H1 (cell line): ENCODE data around the gene FGF5. TPM values are rescaled to one million over a fixed set of nuclear protein-coding genes. Genes with fewer than 3 reads are reported as not detected.

Experiments used
- CTCF ChIA-PET: fragments of 300-600 bp; sonication (Branson Sonifier 250); formaldehyde crosslinking; loops from one replicate; lab custom pipeline; 2021; ENCODE audit not compliant: partially characterized antibody; lab: Charles Lee
- POLR2A ChIA-PET: fragments of 300-600 bp; sonication (Branson Sonifier 250); formaldehyde crosslinking; loops from one replicate; lab custom pipeline; 2021; ENCODE audit warnings: inconsistent platforms; ENCODE audit not compliant: partially characterized antibody; lab: Charles Lee
- DNase-seq, 2 experiments: peaks; one replicate each; pipeline versions ENCODE4 v3.0.0 to v3.0.0-alpha.2; 2010 to 2022; ENCODE audit warnings: low spot score in 2 of 2, low read depth in 1 of 2, mixed read lengths in 1 of 2
- FAIRE-seq: peaks from 2 replicates; lab custom pipeline; 2011; peaks lifted over from hg19 to GRCh38; lab: Jason Lieb, UNC
- H2AFZ ChIP-seq: 2 replicates; pipeline ENCODE4 v1.8.1; 2012; ENCODE audit warnings: low read length, inconsistent platforms
- H2AK5ac ChIP-seq: 2 replicates; pipeline ENCODE4 v1.6.1; 2013; ENCODE audit warnings: low read depth, low read length
- H2BK120ac ChIP-seq: replicated peaks from 2 replicates; pipeline ENCODE3; 2013; ENCODE audit warnings: low read depth, low read length, inconsistent platforms
- H2BK12ac ChIP-seq: 2 replicates; pipeline ENCODE4 v1.6.1; 2013; ENCODE audit warnings: low read depth, low read length
- H2BK15ac ChIP-seq: 2 replicates; pipeline ENCODE4 v1.6.1; 2013; ENCODE audit warnings: low read length
- H2BK20ac ChIP-seq: 2 replicates; pipeline ENCODE4 v1.6.1; 2013; ENCODE audit warnings: low read length
- H2BK5ac ChIP-seq: 2 replicates; pipeline ENCODE4 v1.6.1; 2013; ENCODE audit warnings: low read depth, low read length
- H3K14ac ChIP-seq: 2 replicates; pipeline ENCODE4 v1.6.1; 2013; ENCODE audit warnings: inconsistent platforms; ENCODE audit not compliant: insufficient read length
- H3K18ac ChIP-seq: 2 replicates; pipeline ENCODE4 v1.6.1; 2013; ENCODE audit warnings: low read length; ENCODE audit errors: extremely low read depth
- H3K23ac ChIP-seq: 2 replicates; pipeline ENCODE4 v1.6.1; 2013; ENCODE audit warnings: inconsistent platforms; ENCODE audit not compliant: insufficient read length
- H3K23me2 ChIP-seq: 2 replicates; pipeline ENCODE4 v1.6.1; 2013; ENCODE audit warnings: low read depth, low read length
- H3K27ac ChIP-seq: 2 replicates; pipeline ENCODE4 v1.6.1; 2011; ENCODE audit warnings: low read depth, low read length, inconsistent platforms
- H3K27me3 ChIP-seq, 4 experiments: replicated peaks in 1 of 4; 1 replicate in 1 of 4; 2 replicates in 3 of 4; pipeline versions ENCODE4 v1.6.1 to v1.8.1; 2011 to 2013; ENCODE audit warnings: low read length in 3 of 4, mild to moderate bottlenecking in 3 of 4, inconsistent platforms in 2 of 4, mixed read lengths in 2 of 4, moderate library complexity in 1 of 4; ENCODE audit not compliant: control insufficient read depth in 3 of 4, insufficient read depth in 3 of 4; ENCODE audit errors: extremely low read depth in 1 of 4
- H3K36me3 ChIP-seq, 4 experiments: 2 replicates each; pipeline versions ENCODE4 v1.6.1 to v1.8.1; 2011 to 2013; ENCODE audit warnings: mild to moderate bottlenecking in 4 of 4, low read length in 3 of 4, moderate library complexity in 2 of 4, control low read depth in 1 of 4, inconsistent platforms in 1 of 4; ENCODE audit not compliant: insufficient read depth in 4 of 4, control insufficient read depth in 2 of 4
- H3K4ac ChIP-seq: replicated peaks from 2 replicates; pipeline ENCODE3; 2013; ENCODE audit warnings: low read length, low read depth, mixed read lengths, inconsistent platforms; ENCODE audit not compliant: insufficient read length
- H3K4me1 ChIP-seq, 4 experiments: replicated peaks in 1 of 4; 1 replicate in 1 of 4; 2 replicates in 3 of 4; pipeline versions ENCODE4 v1.6.1 to v1.8.1; 2011 to 2013; ENCODE audit warnings: low read length in 3 of 4, inconsistent platforms in 2 of 4, mixed read lengths in 1 of 4; ENCODE audit not compliant: insufficient read depth in 4 of 4, control insufficient read depth in 3 of 4
- H3K4me2 ChIP-seq, 2 experiments: 2 replicates each; pipeline versions ENCODE4 v1.6.1 to v1.8.1; 2011 to 2013; ENCODE audit warnings: low read depth in 2 of 2, low read length in 2 of 2, control low read depth in 1 of 2, inconsistent platforms in 1 of 2, mild to moderate bottlenecking in 1 of 2; ENCODE audit not compliant: insufficient read depth in 1 of 2
- H3K4me3 ChIP-seq, 4 experiments: fragments of 200-600, 300-600 bp in 1 of 4; sonication (generic), shearing (Covaris generic), sonication (Bioruptor Twin) in 1 of 4; 2 replicates each; pipeline versions ENCODE4 v1.5.1 to v1.8.1; 2011 to 2016; ENCODE audit warnings: low read length in 4 of 4, low read depth in 3 of 4, control low read depth in 2 of 4, inconsistent platforms in 2 of 4, mild to moderate bottlenecking in 2 of 4, mixed read lengths in 1 of 4, moderate library complexity in 1 of 4; ENCODE audit not compliant: insufficient read depth in 2 of 4; ENCODE audit errors: extremely low read depth in 1 of 4
- H3K56ac ChIP-seq: replicated peaks from 2 replicates; pipeline ENCODE3; 2013; ENCODE audit warnings: low read depth, mild to moderate bottlenecking, mixed read lengths, low read length, inconsistent platforms; ENCODE audit not compliant: insufficient read length
- H3K79me1 ChIP-seq: 2 replicates; pipeline ENCODE4 v1.6.1; 2013; ENCODE audit warnings: low read depth, low read length, control low read depth
- H3K79me2 ChIP-seq, 2 experiments: 2 replicates each; pipeline versions ENCODE4 v1.6.1 to v1.8.1; 2012 to 2013; ENCODE audit warnings: low read length in 2 of 2, mild to moderate bottlenecking in 2 of 2, inconsistent platforms in 1 of 2; ENCODE audit not compliant: insufficient read depth in 2 of 2, control insufficient read depth in 1 of 2
- H3K9ac ChIP-seq, 4 experiments: replicated peaks in 1 of 4; 1 replicate in 1 of 4; 2 replicates in 3 of 4; pipeline versions ENCODE4 v1.6.1 to v1.8.1; 2011 to 2013; ENCODE audit warnings: low read depth in 3 of 4, low read length in 3 of 4, control low read depth in 2 of 4, mild to moderate bottlenecking in 2 of 4, moderate library complexity in 2 of 4, inconsistent platforms in 1 of 4; ENCODE audit errors: extremely low read depth in 1 of 4
- H3K9me3 ChIP-seq, 2 experiments: 2 replicates each; pipeline versions ENCODE4 v1.6.1 to v1.8.1; 2012 to 2013; ENCODE audit warnings: mild to moderate bottlenecking in 2 of 2, moderate library complexity in 2 of 2, control low read depth in 1 of 2, inconsistent platforms in 1 of 2, low read depth in 1 of 2, low read length in 1 of 2, mixed read lengths in 1 of 2; ENCODE audit not compliant: insufficient read depth in 2 of 2
- H4K20me1 ChIP-seq, 2 experiments: replicated peaks in 1 of 2; 2 replicates each; pipeline versions ENCODE3 to v1.8.1; 2011 to 2013; ENCODE audit warnings: inconsistent platforms in 2 of 2, low read length in 2 of 2, mild to moderate bottlenecking in 1 of 2; ENCODE audit not compliant: insufficient read depth in 2 of 2, control insufficient read depth in 1 of 2
- H4K5ac ChIP-seq: 2 replicates; pipeline ENCODE4 v1.6.1; 2013; ENCODE audit warnings: low read length, low read depth, mixed read lengths, inconsistent platforms; ENCODE audit not compliant: insufficient read length
- H4K8ac ChIP-seq: 2 replicates; pipeline ENCODE4 v1.8.0; 2013; ENCODE audit warnings: mild to moderate bottlenecking, moderate library complexity, low read length, inconsistent platforms; ENCODE audit not compliant: insufficient read depth; ENCODE audit errors: extremely low read depth
- H4K91ac ChIP-seq: replicated peaks from 2 replicates; pipeline ENCODE3; 2013; ENCODE audit warnings: low read length, mixed read lengths, inconsistent platforms; ENCODE audit not compliant: insufficient read length
- CHD2 ChIP-seq: IDR thresholded peaks from 2 replicates; pipeline ENCODE4 v1.6.1; 2012; ENCODE audit warnings: low read length, improper control_type of control experiment
- EGR1 ChIP-seq: IDR thresholded peaks from 2 replicates; pipeline ENCODE4 v1.6.1; 2011; ENCODE audit warnings: low read depth, low read length, borderline replicate concordance
- EZH2 ChIP-seq: fragments of 200-600 bp; sonication (generic); IDR thresholded peaks from 2 replicates; pipeline ENCODE4 v1.7.1; 2012; ENCODE audit warnings: low read depth, mild to moderate bottlenecking, moderate library complexity, low read length, inconsistent platforms; ENCODE audit not compliant: severe bottlenecking
- GTF2F1 ChIP-seq: IDR thresholded peaks from 2 replicates; pipeline ENCODE4 v1.6.1; 2012; ENCODE audit warnings: low read depth, low read length, improper control_type of control experiment, borderline replicate concordance
- RBBP5 ChIP-seq: IDR thresholded peaks from 2 replicates; pipeline ENCODE4 v1.7.1; 2012; ENCODE audit warnings: low read depth, mild to moderate bottlenecking, inconsistent platforms, low read length, moderate library complexity, borderline replicate concordance
- RNF2 ChIP-seq: fragments of 200-900, 300-1000 bp; sonication (generic); IDR thresholded peaks from 2 replicates; pipeline ENCODE4 v1.7.1; 2016; ENCODE audit warnings: borderline replicate concordance, low read depth, mild to moderate bottlenecking, antibody characterized with exemption, low read length; ENCODE audit not compliant: poor library complexity, severe bottlenecking; ENCODE audit errors: missing control alignments
- SAP30 ChIP-seq: fragments of 300-600 bp; sonication (generic); IDR thresholded peaks from 2 replicates; pipeline ENCODE4 v1.7.1; 2012; ENCODE audit warnings: low read length, moderate library complexity, mild to moderate bottlenecking, inconsistent platforms; ENCODE audit not compliant: insufficient read depth, insufficient replicate concordance
- SIX5 ChIP-seq: IDR thresholded peaks from 2 replicates; pipeline ENCODE4 v1.6.1; 2011; ENCODE audit warnings: mild to moderate bottlenecking, low read depth, low read length
- TBP ChIP-seq: IDR thresholded peaks from 2 replicates; pipeline ENCODE4 v1.6.1; 2011; ENCODE audit warnings: low read depth, low read length, improper control_type of control experiment
- TEAD4 ChIP-seq: IDR thresholded peaks from 2 replicates; pipeline ENCODE4 v1.6.1; 2012; ENCODE audit warnings: low read depth, low read length, inconsistent platforms, mixed read lengths
- WGBS, 2 experiments: shearing (Covaris generic) in 1 of 2; methylation state at CpG; one replicate each; pipeline versions ENCODE4 v1.1.6 to v1.1.7; 2013 to 2015; ENCODE audit warnings: low lambda C conversion rate in 2 of 2, mixed read lengths in 2 of 2, inconsistent platforms in 1 of 2, low coverage in 1 of 2, missing lambda C conversion rate in 1 of 2; ENCODE audit not compliant: insufficient replicate concordance in 2 of 2, insufficient coverage in 1 of 2, insufficient read length in 1 of 2; ENCODE audit errors: extremely low coverage in 1 of 2, missing lambda C conversion rate in 1 of 2; 5-methylcytosine and 5-hydroxymethylcytosine counted together
- polyA plus RNA-seq, 7 experiments: library from polyadenylated mRNA; depleted of rRNA in 3 of 7; stranded (reverse) in 5 of 7; unstranded in 2 of 7; fragments of >200 nt in 5 of 7; fragments of 200-250 nt in 2 of 7; gene quantifications; 1 replicate in 5 of 7; 2 replicates in 1 of 7; 4 replicates in 1 of 7; pipeline versions ENCODE4 v1.2.1 to v1.2.3, GENCODE V29; 2011 to 2013; ENCODE audit warnings: missing spikeins in 2 of 7, mixed read lengths in 2 of 7
- total RNA-seq: library from RNA; stranded (reverse); fragmentation: NEBNext Ultra II Directional; extraction: Animal tissue kit (Norgen Biotek cat#: 25700); gene quantifications from 2 replicates; pipeline ENCODE4 v1.2.1, GENCODE V29; 2021

FGF5 gene
- total and polyA plus RNA-seq, 2 of the 8 experiments (the other 6 are each of a cell fraction or from before 2014, with no cell fraction given), result not detected

- Histone ChIP-seq H4K91ac (no peak overlapping the region), H3K56ac (no peak overlapping the region), H3K4me3 (no peak overlapping the region), H2BK20ac (no peak overlapping the region), H3K14ac (no peak overlapping the region), H3K27me3 (no peaks in the 10 kb centered on the region), H4K5ac (no peak overlapping the region), H3K9me3 (no peaks in the 10 kb centered on the region), H3K36me3 (no peaks in the 10 kb centered on the region), H3K9ac (no peak overlapping the region), H2BK12ac (no peak overlapping the region), H2BK5ac (no peak overlapping the region), H2BK120ac (no peak overlapping the region), H2BK15ac (no peak overlapping the region), H2AFZ (no peak overlapping the region), H3K79me2 (no peaks in the 10 kb centered on the region), H3K79me1 (no peaks in the 10 kb centered on the region), H3K4ac (no peak overlapping the region), H3K23me2 (no peaks in the 10 kb centered on the region), H3K4me2 (no peak overlapping the region), H4K8ac (no peak overlapping the region), H3K23ac (no peak overlapping the region), H2AK5ac (no peak overlapping the region), H3K27ac (no peak overlapping the region), H4K20me1 (no peaks in the 10 kb centered on the region), H3K18ac (no peak overlapping the region), H3K4me1 (no peaks in the 10 kb centered on the region)
- ChIA-PET POLR2A (no interaction called here), CTCF (interaction anchor here (0.7 to 6.7 kb wide), 4 partner anchors 12 to 50 kb away, joined by 3 to 34 read pairs (median 4); no protein-coding TSS in a partner anchor)
- no peak for DNase-seq
- 91% methylated on average over 2 of the region's 2 CpGs; no CpG with 5 or more reads in 1 of the 2 experiments for WGBS, 2 experiments
- FAIRE-seq, result no peak
- TF ChIP-seq SIX5 (no peak), TBP (no peak), RNF2 (no peak), TEAD4 (no peak), RBBP5 (no peak), EGR1 (no peak), EZH2 (no peak), CHD2 (no peak), GTF2F1 (no peak), SAP30 (no peak)
Observed at GRCh38 chr4:80232707-80233370, 33.6 kb upstream of the FGF5 start.
